Ishikawa (cell line): ENCODE data around the gene DDX54.

ENCODE experiments used
- CEBPB ChIP-seq: IDR thresholded peaks from 2 replicates; pipeline ENCODE4 v1.6.1; 2012
- EP300 ChIP-seq: IDR thresholded peaks from 2 replicates; pipeline ENCODE4 v1.6.1; 2012; ENCODE audit warnings: borderline replicate concordance
- TEAD4 ChIP-seq: IDR thresholded peaks from 2 replicates; pipeline ENCODE4 v1.6.1; 2012
- YY1 ChIP-seq: IDR thresholded peaks from 2 replicates; pipeline ENCODE4 v1.6.1; 2012; ENCODE audit warnings: low read depth
- TF ChIP-seq, protein P1 (sequence below): IDR thresholded peaks from 2 replicates; pipeline ENCODE4 v1.6.1; 2012; ENCODE audit warnings: low read depth, mild to moderate bottlenecking

DNA sequence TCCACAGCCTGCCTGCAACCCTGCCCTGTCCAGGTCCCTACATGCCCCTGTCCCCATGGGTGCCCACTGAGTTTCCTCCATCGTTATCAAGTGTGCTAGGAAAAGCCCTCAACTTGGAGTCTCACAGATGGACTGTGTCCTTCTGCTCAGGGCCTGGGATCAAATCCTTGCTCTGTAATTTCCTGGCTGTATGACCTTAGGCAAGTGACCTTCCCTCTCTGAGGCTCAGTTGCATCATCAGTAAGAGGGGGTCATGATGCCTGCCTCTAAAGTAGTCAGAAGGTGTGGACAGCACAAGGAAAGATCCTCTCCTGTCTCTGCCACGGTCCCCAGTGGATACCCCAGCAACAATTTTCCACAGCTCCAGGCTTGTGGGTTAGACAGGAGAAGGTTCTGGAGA lies 71.9 kb downstream of the DDX54 start:
- TF ChIP-seq EP300 = no peak
- no peak for TF ChIP-seq TEAD4
- TF ChIP-seq YY1 = no peak
- TF ChIP-seq CEBPB = no peak
- TF ChIP-seq, protein P1, sequence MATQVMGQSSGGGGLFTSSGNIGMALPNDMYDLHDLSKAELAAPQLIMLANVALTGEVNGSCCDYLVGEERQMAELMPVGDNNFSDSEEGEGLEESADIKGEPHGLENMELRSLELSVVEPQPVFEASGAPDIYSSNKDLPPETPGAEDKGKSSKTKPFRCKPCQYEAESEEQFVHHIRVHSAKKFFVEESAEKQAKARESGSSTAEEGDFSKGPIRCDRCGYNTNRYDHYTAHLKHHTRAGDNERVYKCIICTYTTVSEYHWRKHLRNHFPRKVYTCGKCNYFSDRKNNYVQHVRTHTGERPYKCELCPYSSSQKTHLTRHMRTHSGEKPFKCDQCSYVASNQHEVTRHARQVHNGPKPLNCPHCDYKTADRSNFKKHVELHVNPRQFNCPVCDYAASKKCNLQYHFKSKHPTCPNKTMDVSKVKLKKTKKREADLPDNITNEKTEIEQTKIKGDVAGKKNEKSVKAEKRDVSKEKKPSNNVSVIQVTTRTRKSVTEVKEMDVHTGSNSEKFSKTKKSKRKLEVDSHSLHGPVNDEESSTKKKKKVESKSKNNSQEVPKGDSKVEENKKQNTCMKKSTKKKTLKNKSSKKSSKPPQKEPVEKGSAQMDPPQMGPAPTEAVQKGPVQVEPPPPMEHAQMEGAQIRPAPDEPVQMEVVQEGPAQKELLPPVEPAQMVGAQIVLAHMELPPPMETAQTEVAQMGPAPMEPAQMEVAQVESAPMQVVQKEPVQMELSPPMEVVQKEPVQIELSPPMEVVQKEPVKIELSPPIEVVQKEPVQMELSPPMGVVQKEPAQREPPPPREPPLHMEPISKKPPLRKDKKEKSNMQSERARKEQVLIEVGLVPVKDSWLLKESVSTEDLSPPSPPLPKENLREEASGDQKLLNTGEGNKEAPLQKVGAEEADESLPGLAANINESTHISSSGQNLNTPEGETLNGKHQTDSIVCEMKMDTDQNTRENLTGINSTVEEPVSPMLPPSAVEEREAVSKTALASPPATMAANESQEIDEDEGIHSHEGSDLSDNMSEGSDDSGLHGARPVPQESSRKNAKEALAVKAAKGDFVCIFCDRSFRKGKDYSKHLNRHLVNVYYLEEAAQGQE = no peak
